Astrocyte (in vitro differentiated cells and primary cell): ENCODE measurements around the gene CTSD. TPM values are rescaled to one million over a fixed set of nuclear protein-coding genes. Genes with fewer than 3 reads are reported as not detected.

Experiments used
- DNase-seq: peaks from one replicate; pipeline ENCODE4 v3.0.0-alpha.2; 2010; ENCODE audit warnings: low read depth
- FAIRE-seq: peaks from 2 replicates; lab custom pipeline; 2011; peaks lifted over from hg19 to GRCh38; lab: Jason Lieb, UNC
- H2AFZ ChIP-seq: 2 replicates; pipeline ENCODE4 v1.6.0; 2012; ENCODE audit warnings: low read depth, low read length, inconsistent platforms
- H3K27ac ChIP-seq: 2 replicates; pipeline ENCODE4 v1.5.1; 2011; ENCODE audit warnings: low read depth, low read length, inconsistent platforms
- H3K27me3 ChIP-seq: 2 replicates; pipeline ENCODE4 v1.6.0; 2011; ENCODE audit warnings: low read length, inconsistent platforms; ENCODE audit not compliant: insufficient read depth
- H3K36me3 ChIP-seq: 2 replicates; pipeline ENCODE4 v1.5.1; 2011; ENCODE audit warnings: low read length, inconsistent platforms; ENCODE audit not compliant: insufficient read depth
- H3K4me1 ChIP-seq: 2 replicates; pipeline ENCODE4 v1.5.1; 2011; ENCODE audit warnings: low read length, inconsistent platforms; ENCODE audit not compliant: insufficient read depth
- H3K4me2 ChIP-seq: 2 replicates; pipeline ENCODE4 v1.6.0; 2012; ENCODE audit warnings: low read length, inconsistent platforms
- H3K4me3 ChIP-seq: 2 replicates; pipeline ENCODE4 v1.5.1; 2011; ENCODE audit warnings: low read depth, mild to moderate bottlenecking, low read length, inconsistent platforms; ENCODE audit not compliant: insufficient read depth
- H3K79me2 ChIP-seq: 2 replicates; pipeline ENCODE4 v1.6.0; 2012; ENCODE audit warnings: mild to moderate bottlenecking, low read length, inconsistent platforms; ENCODE audit not compliant: insufficient read depth
- H3K9ac ChIP-seq: 2 replicates; pipeline ENCODE4 v1.6.0; 2012; ENCODE audit warnings: mild to moderate bottlenecking, low read length, inconsistent platforms
- H3K9me3 ChIP-seq: 2 replicates; pipeline ENCODE4 v1.5.1; 2012; ENCODE audit warnings: low read depth, mild to moderate bottlenecking, low read length, inconsistent platforms; ENCODE audit not compliant: insufficient read depth
- H4K20me1 ChIP-seq: 2 replicates; pipeline ENCODE4 v1.6.0; 2012; ENCODE audit warnings: low read length, inconsistent platforms; ENCODE audit not compliant: insufficient read depth
- H3K27ac Mint-ChIP-seq: one replicate; pipeline ENCODE4 v1.8.0; 2021; ENCODE audit warnings: mild to moderate bottlenecking, mixed read lengths; ENCODE audit not compliant: unreplicated experiment
- H3K27me3 Mint-ChIP-seq: one replicate; pipeline ENCODE4 v1.8.0; 2021; ENCODE audit warnings: low read depth, mixed read lengths; ENCODE audit not compliant: unreplicated experiment
- H3K36me3 Mint-ChIP-seq: one replicate; pipeline ENCODE4 v1.8.0; 2021; ENCODE audit warnings: low read depth, mixed read lengths; ENCODE audit not compliant: unreplicated experiment
- H3K4me1 Mint-ChIP-seq: one replicate; pipeline ENCODE4 v1.8.0; 2021; ENCODE audit warnings: low read depth, mixed read lengths; ENCODE audit not compliant: unreplicated experiment
- H3K4me3 Mint-ChIP-seq: one replicate; pipeline ENCODE4 v1.8.0; 2021; ENCODE audit warnings: mild to moderate bottlenecking, moderate library complexity, mixed read lengths; ENCODE audit not compliant: unreplicated experiment
- H3K9me3 Mint-ChIP-seq: one replicate; pipeline ENCODE4 v1.8.0; 2021; ENCODE audit warnings: mild to moderate bottlenecking, mixed read lengths; ENCODE audit not compliant: unreplicated experiment
- CTCF ChIP-seq: IDR thresholded peaks from 2 replicates; pipeline ENCODE4 v1.5.1; 2011; ENCODE audit warnings: low read depth, mild to moderate bottlenecking, inconsistent platforms, low read length, moderate library complexity; ENCODE audit not compliant: insufficient read depth
- EZH2 ChIP-seq: IDR thresholded peaks from 2 replicates; pipeline ENCODE4 v1.6.1; 2012; ENCODE audit warnings: mild to moderate bottlenecking, low read length, inconsistent platforms; ENCODE audit not compliant: insufficient read depth
- total RNA-seq: library from RNA; stranded (reverse); gene quantifications from 2 replicates; pipeline ENCODE4 v1.2.1, GENCODE V29; 2021

CTSD gene
- total RNA-seq, 1 donor from 2014 or later: 290 TPM

- TF ChIP-seq EZH2 (no peak), CTCF (no peak)
- Histone ChIP-seq H3K27ac (no peak overlapping the region), H3K27me3 (no peaks in the 10 kb centered on the region), H3K36me3 (no peaks in the 10 kb centered on the region), H3K79me2 (peaks cover 27% of the 10 kb centered on the region), H3K4me3 (no peak overlapping the region), H3K9me3 (no peaks in the 10 kb centered on the region), H3K4me1 (peaks cover 39% of the 10 kb centered on the region), H3K9ac (peak overlapping the region; percentile 37), H2AFZ (no peak overlapping the region), H4K20me1 (peaks cover 32% of the 10 kb centered on the region), H3K4me2 (peak overlapping the region; percentile 17)
- Mint-ChIP-seq H3K4me1 (peaks cover 13% of the 10 kb centered on the region), H3K36me3 (no peaks in the 10 kb centered on the region), H3K27ac (no peak overlapping the region), H3K4me3 (no peak overlapping the region), H3K27me3 (no peaks in the 10 kb centered on the region), H3K9me3 (no peaks in the 10 kb centered on the region)
- no peak for FAIRE-seq
- DNase-seq: no peak
Observed at GRCh38 chr11:1761110-1761856, 2.4 kb downstream of the CTSD start.

- H2AFZ ChIP-seq: no peak overlapping the region
- TF ChIP-seq EZH2 (no peak), CTCF (no peak)
- DNase-seq (peak; percentile 41), FAIRE-seq (no peak)
- H3K4me2 ChIP-seq: peak overlapping the region; percentile 17
- Mint-ChIP-seq H3K27ac (peak overlapping the region; percentile 41), H3K4me3 (no peak overlapping the region), H3K27me3 (no peaks in the 10 kb centered on the region), H3K36me3 (peaks cover 4% of the 10 kb centered on the region), H3K9me3 (no peaks in the 10 kb centered on the region), H3K4me1 (peaks cover 13% of the 10 kb centered on the region)
- peak overlapping the region; percentile 37 for H3K9ac ChIP-seq
- H3K4me3 ChIP-seq: no peak overlapping the region
- H3K79me2 ChIP-seq: peaks cover 27% of the 10 kb centered on the region
- H3K9me3 ChIP-seq: no peaks in the 10 kb centered on the region
- no peak overlapping the region for H3K27ac ChIP-seq
- H3K4me1 ChIP-seq: peaks cover 39% of the 10 kb centered on the region
- H4K20me1 ChIP-seq: peaks cover 40% of the 10 kb centered on the region
- no peaks in the 10 kb centered on the region for H3K36me3 ChIP-seq
- H3K27me3 ChIP-seq: no peaks in the 10 kb centered on the region
Observed at GRCh38 chr11:1760351-1761109, 3.2 kb downstream of the CTSD start.

- Histone ChIP-seq H4K20me1 (peaks cover 46% of the 10 kb centered on the region), H3K27ac (no peak overlapping the region), H3K9me3 (no peaks in the 10 kb centered on the region), H3K4me3 (no peak overlapping the region), H3K4me1 (peaks cover 39% of the 10 kb centered on the region), H2AFZ (no peak overlapping the region), H3K27me3 (no peaks in the 10 kb centered on the region), H3K4me2 (peak overlapping the region; percentile 17), H3K36me3 (no peaks in the 10 kb centered on the region), H3K9ac (no peak overlapping the region), H3K79me2 (peaks cover 27% of the 10 kb centered on the region)
- Mint-ChIP-seq H3K4me1 (peaks cover 13% of the 10 kb centered on the region), H3K27me3 (no peaks in the 10 kb centered on the region), H3K36me3 (peaks cover 8% of the 10 kb centered on the region), H3K27ac (no peak overlapping the region), H3K4me3 (no peak overlapping the region), H3K9me3 (no peaks in the 10 kb centered on the region)
- no peak for FAIRE-seq
- DNase-seq: no peak
- TF ChIP-seq CTCF: no peak
- no peak for TF ChIP-seq EZH2
Observed at GRCh38 chr11:1759851-1760220, 3.9 kb downstream of the CTSD start.
